Dendritic cell treated with granulocyte-macrophage colony-stimulating factor and Interleukin-4, amounts not matched to agents 40 ng/mL and 50 ng/mL, for 4 days (primary cell): ENCODE measurements around the gene DSTN.

ENCODE experiments used
- H3K27ac Mint-ChIP-seq: one replicate; pipeline ENCODE4 v1.8.0; 2022; ENCODE audit warnings: mild to moderate bottlenecking, mixed read lengths
- H3K27me3 Mint-ChIP-seq: one replicate; pipeline ENCODE4 v1.8.0; 2022; ENCODE audit warnings: mild to moderate bottlenecking, mixed read lengths
- H3K36me3 Mint-ChIP-seq: one replicate; pipeline ENCODE4 v1.8.0; 2022; ENCODE audit warnings: low read depth, mixed read lengths
- H3K4me1 Mint-ChIP-seq: one replicate; pipeline ENCODE4 v1.8.0; 2022; ENCODE audit warnings: low read depth, mixed read lengths
- H3K4me3 Mint-ChIP-seq: one replicate; pipeline ENCODE4 v1.8.0; 2022; ENCODE audit warnings: mild to moderate bottlenecking, moderate library complexity, mixed read lengths
- H3K9me3 Mint-ChIP-seq: one replicate; pipeline ENCODE4 v1.8.0; 2022; ENCODE audit warnings: mixed read lengths
- intact Hi-C: fragments of 100-400 bp; cut with micrococcal nuclease; formaldehyde crosslinking; loops from one replicate; pipeline ENCODE4 v1.15.0; 2022

Gene DSTN

GRCh38 chr20:17569616-17570346 lies at the start of gene DSTN:
DSTN (plus strand) TSS chr20:17570075; CDS start chr20:17570209, 134 bp downstream.
- Mint-ChIP-seq H3K4me3 (peak within 1 kb of the TSS; percentile 93), H3K9me3 (no peaks in the 10 kb centered on the region), H3K27me3 (peaks cover 26% of the 10 kb centered on the region), H3K27ac (peak within 1 kb of the TSS; percentile 81), H3K4me1 (peaks cover 26% of the 10 kb centered on the region), H3K36me3 (peaks cover 16% of the 10 kb centered on the region)
- intact Hi-C loops: loop anchor here (5.0 kb wide), 1 partner anchor 113 kb away; the partner anchor contains the start of gene RRBP1

GRCh38 chr20:17520583-17520982 lies 49.3 kb upstream of the DSTN start:
- no peak overlapping the region for H3K4me3 Mint-ChIP-seq
- H3K27ac Mint-ChIP-seq: no peak overlapping the region
- peaks cover 18% of the 10 kb centered on the region for H3K4me1 Mint-ChIP-seq
- intact Hi-C loops: no loop called here
- H3K27me3 Mint-ChIP-seq: peaks cover 5% of the 10 kb centered on the region
- H3K9me3 Mint-ChIP-seq: no peaks in the 10 kb centered on the region
- no peaks in the 10 kb centered on the region for H3K36me3 Mint-ChIP-seq

GRCh38 chr20:17522528-17522927 lies 47.3 kb upstream of the DSTN start:
- Mint-ChIP-seq H3K4me3 (no peak overlapping the region), H3K27ac (no peak overlapping the region), H3K36me3 (no peaks in the 10 kb centered on the region), H3K4me1 (peaks cover 18% of the 10 kb centered on the region), H3K9me3 (no peaks in the 10 kb centered on the region), H3K27me3 (peaks cover 5% of the 10 kb centered on the region)
- intact Hi-C loops: no loop called here

- intact Hi-C loops: no loop called here
- Mint-ChIP-seq H3K4me1 (peaks cover 10% of the 10 kb centered on the region), H3K27ac (no peak overlapping the region)
Measured at GRCh38 chr20:17523326-17523725, 46.5 kb upstream of the DSTN start.

GRCh38 chr20:17524560-17524959 lies 45.3 kb upstream of the DSTN start:
- no peak overlapping the region for H3K27ac Mint-ChIP-seq
- peaks cover 5% of the 10 kb centered on the region for H3K4me1 Mint-ChIP-seq
- no peak overlapping the region for H3K4me3 Mint-ChIP-seq
- no peaks in the 10 kb centered on the region for H3K9me3 Mint-ChIP-seq
- H3K27me3 Mint-ChIP-seq: peaks cover 6% of the 10 kb centered on the region
- no peaks in the 10 kb centered on the region for H3K36me3 Mint-ChIP-seq
- intact Hi-C loops: no loop called here

More at GRCh38 chr20:17523326-17523725, 46.5 kb upstream of the DSTN start:
- no peaks in the 10 kb centered on the region for H3K9me3 Mint-ChIP-seq
- peaks cover 3% of the 10 kb centered on the region for H3K27me3 Mint-ChIP-seq
- no peaks in the 10 kb centered on the region for H3K36me3 Mint-ChIP-seq
- no peak overlapping the region for H3K4me3 Mint-ChIP-seq

GRCh38 chr20:17525132-17525531 lies 44.7 kb upstream of the DSTN start:
- Mint-ChIP-seq H3K27ac (no peak overlapping the region), H3K27me3 (peaks cover 11% of the 10 kb centered on the region), H3K4me3 (no peak overlapping the region), H3K9me3 (no peaks in the 10 kb centered on the region), H3K4me1 (peaks cover 5% of the 10 kb centered on the region), H3K36me3 (no peaks in the 10 kb centered on the region)
- intact Hi-C loops: no loop called here

- Mint-ChIP-seq H3K27ac (no peak overlapping the region), H3K36me3 (no peaks in the 10 kb centered on the region), H3K9me3 (no peaks in the 10 kb centered on the region), H3K4me1 (peaks cover 2% of the 10 kb centered on the region), H3K4me3 (no peak overlapping the region), H3K27me3 (peaks cover 14% of the 10 kb centered on the region)
- intact Hi-C loops: no loop called here
Measured at GRCh38 chr20:17525650-17526049, 44.2 kb upstream of the DSTN start.

GRCh38 chr20:17529586-17529985 lies 40.3 kb upstream of the DSTN start:
- intact Hi-C loops: no loop called here
- no peak overlapping the region for H3K4me3 Mint-ChIP-seq
- no peaks in the 10 kb centered on the region for H3K9me3 Mint-ChIP-seq
- H3K27ac Mint-ChIP-seq: no peak overlapping the region
- no peaks in the 10 kb centered on the region for H3K36me3 Mint-ChIP-seq
- H3K4me1 Mint-ChIP-seq: peaks cover 6% of the 10 kb centered on the region
- peaks cover 28% of the 10 kb centered on the region for H3K27me3 Mint-ChIP-seq

- intact Hi-C loops: loop anchor here (10.0 kb wide), 1 partner anchor 155 kb away; the partner anchor contains the start of gene RRBP1
- Mint-ChIP-seq H3K4me3 (no peak overlapping the region), H3K27me3 (peaks cover 28% of the 10 kb centered on the region), H3K4me1 (peaks cover 6% of the 10 kb centered on the region), H3K9me3 (no peaks in the 10 kb centered on the region), H3K36me3 (no peaks in the 10 kb centered on the region), H3K27ac (no peak overlapping the region)
Measured at GRCh38 chr20:17530153-17530552, 39.7 kb upstream of the DSTN start.

GRCh38 chr20:17530716-17531664 lies 38.9 kb upstream of the DSTN start, which contains the start of gene BFSP1:
BFSP1 (minus strand) TSS chr20:17531379; CDS start chr20:17531329, 50 bp downstream.
- Mint-ChIP-seq H3K4me1 (peaks cover 6% of the 10 kb centered on the region), H3K36me3 (no peaks in the 10 kb centered on the region), H3K4me3 (peak within 1 kb of the TSS; percentile 69), H3K9me3 (no peaks in the 10 kb centered on the region), H3K27me3 (peaks cover 28% of the 10 kb centered on the region), H3K27ac (peak within 1 kb of the TSS; percentile 46)
- intact Hi-C loops: loop anchor here (10.0 kb wide), 1 partner anchor 154 kb away; the partner anchor contains the start of gene RRBP1

GRCh38 chr20:17531665-17532025 lies 38.2 kb upstream of the DSTN start:
- no peaks in the 10 kb centered on the region for H3K36me3 Mint-ChIP-seq
- peaks cover 28% of the 10 kb centered on the region for H3K27me3 Mint-ChIP-seq
- peaks cover 6% of the 10 kb centered on the region for H3K4me1 Mint-ChIP-seq
- peak overlapping the region; percentile 46 for H3K27ac Mint-ChIP-seq
- intact Hi-C loops: loop anchor here (10.0 kb wide), 1 partner anchor 153 kb away; the partner anchor contains the start of gene RRBP1
- H3K9me3 Mint-ChIP-seq: no peaks in the 10 kb centered on the region
- peak overlapping the region; percentile 69 for H3K4me3 Mint-ChIP-seq

- no peak overlapping the region for H3K4me3 Mint-ChIP-seq
- no peak overlapping the region for H3K27ac Mint-ChIP-seq
- peaks cover 29% of the 10 kb centered on the region for H3K27me3 Mint-ChIP-seq
- peaks cover 11% of the 10 kb centered on the region for H3K4me1 Mint-ChIP-seq
- intact Hi-C loops: loop anchor here (10.0 kb wide), 1 partner anchor 151 kb away; the partner anchor contains the start of gene RRBP1
- H3K36me3 Mint-ChIP-seq: no peaks in the 10 kb centered on the region
- H3K9me3 Mint-ChIP-seq: no peaks in the 10 kb centered on the region
Measured at GRCh38 chr20:17533396-17533795, 36.5 kb upstream of the DSTN start.

GRCh38 chr20:17534077-17534476 lies 35.8 kb upstream of the DSTN start:
- no peaks in the 10 kb centered on the region for H3K9me3 Mint-ChIP-seq
- H3K4me1 Mint-ChIP-seq: peaks cover 11% of the 10 kb centered on the region
- peaks cover 29% of the 10 kb centered on the region for H3K27me3 Mint-ChIP-seq
- H3K36me3 Mint-ChIP-seq: no peaks in the 10 kb centered on the region
- no peak overlapping the region for H3K4me3 Mint-ChIP-seq
- intact Hi-C loops: loop anchor here (10.0 kb wide), 1 partner anchor 151 kb away; the partner anchor contains the start of gene RRBP1
- no peak overlapping the region for H3K27ac Mint-ChIP-seq
